Activated B cell treated with CpG ODN at 0.5 μM for 24 hours (primary cell): ENCODE data around the gene DHFR2. TPM values are rescaled to one million over a fixed set of nuclear protein-coding genes. Genes with fewer than 3 reads are reported as not detected.
A peak's percentile ranks its signal among the peaks of the same experiment; 100 is the strongest.

Experiments
- ATAC-seq: fragments of 200-7000 bp; cut with Tn5 transposase; one replicate; pipeline ENCODE4 v1.10.0; 2021; ENCODE audit warnings: low read depth, mild to moderate bottlenecking, moderate library complexity
- CTCF ChIA-PET: fragments of 350-600 bp; sonication (Branson Sonifier 250); formaldehyde crosslinking; loops from one replicate; lab custom pipeline; 2021; ENCODE audit warnings: antibody characterized with exemption; lab: Charles Lee
- POLR2A ChIA-PET: fragments of 350-600 bp; sonication (Branson Sonifier 250); formaldehyde crosslinking; loops from one replicate; lab custom pipeline; 2021; ENCODE audit warnings: antibody characterized with exemption; lab: Charles Lee
- DNase-seq: peaks from one replicate; pipeline ENCODE4 v3.0.0; 2022
- H3K27ac Mint-ChIP-seq: one replicate; pipeline ENCODE4 v1.8.0; 2020; ENCODE audit warnings: mixed read lengths
- H3K27me3 Mint-ChIP-seq: one replicate; pipeline ENCODE4 v1.8.0; 2021; ENCODE audit warnings: mixed read lengths
- H3K36me3 Mint-ChIP-seq: one replicate; pipeline ENCODE4 v1.8.0; 2021; ENCODE audit warnings: low read depth, mixed read lengths
- H3K4me1 Mint-ChIP-seq: one replicate; pipeline ENCODE4 v1.8.0; 2021; ENCODE audit warnings: mixed read lengths
- H3K4me3 Mint-ChIP-seq: one replicate; pipeline ENCODE4 v1.8.0; 2020; ENCODE audit warnings: mild to moderate bottlenecking, mixed read lengths
- H3K9me3 Mint-ChIP-seq: one replicate; pipeline ENCODE4 v1.8.0; 2020; ENCODE audit warnings: mixed read lengths
- CTCF ChIP-seq: fragments of 200-600 bp; IDR thresholded peaks from one replicate; pipeline ENCODE4 v1.8.0; 2022; ENCODE audit warnings: antibody characterized with exemption, mild to moderate bottlenecking
- intact Hi-C: fragments of 100-400 bp; cut with micrococcal nuclease; formaldehyde crosslinking; loops from one replicate; pipeline ENCODE4 v1.15.1; 2024
- total RNA-seq: library from RNA; stranded (reverse); gene quantifications from 2 replicates; pipeline ENCODE4 v1.2.3, GENCODE V29; 2022

The DHFR2 gene
- total RNA-seq, 1 donor from 2014 or later = 4.3 TPM

GRCh38 chr3:94071713-94072284 is 9.1 kb upstream of the DHFR2 start:
- TF ChIP-seq CTCF = no peak
- H3K9me3 Mint-ChIP-seq = peaks cover 3% of the 10 kb centered on the region
- POLR2A ChIA-PET = interaction anchor here (1.4 kb wide), 1 partner anchor 9 kb away, joined by 4 read pairs; the partner anchor contains the start of genes DHFR2 and NSUN3
- H3K27me3 Mint-ChIP-seq = no peaks in the 10 kb centered on the region
- no peak overlapping the region for H3K27ac Mint-ChIP-seq
- H3K4me1 Mint-ChIP-seq = peaks cover 41% of the 10 kb centered on the region
- H3K4me3 Mint-ChIP-seq = no peak overlapping the region
- DNase-seq (no peak), ATAC-seq (no peak)
- CTCF ChIA-PET = no interaction called here
- H3K36me3 Mint-ChIP-seq = peaks cover 62% of the 10 kb centered on the region
- intact Hi-C loops = no loop called here

- ATAC-seq (no peak), DNase-seq (no peak)
- no peak for TF ChIP-seq CTCF
- intact Hi-C loops = no loop called here
- CTCF ChIA-PET = interaction anchor here (0.6 to 2.5 kb wide), 4 partner anchors 66 to 94 kb away, joined by 3 to 29 read pairs (median 6); no protein-coding TSS in a partner anchor
- Mint-ChIP-seq H3K27ac (no peak overlapping the region), H3K9me3 (peaks cover 3% of the 10 kb centered on the region), H3K36me3 (peaks cover 56% of the 10 kb centered on the region), H3K4me1 (peaks cover 51% of the 10 kb centered on the region), H3K27me3 (no peaks in the 10 kb centered on the region), H3K4me3 (no peak overlapping the region)
- POLR2A ChIA-PET = no interaction called here
These were observed 7.7 kb upstream of the DHFR2 start for GRCh38 chr3:94070341-94070911.

GRCh38 chr3:94069194-94069813 is 6.6 kb upstream of the DHFR2 start:
- intact Hi-C loops = loop anchor here (1.0 kb wide), 1 partner anchor 65 kb away; no protein-coding TSS in a partner anchor
- Mint-ChIP-seq H3K27ac (no peak overlapping the region), H3K27me3 (no peaks in the 10 kb centered on the region), H3K4me3 (no peak overlapping the region), H3K36me3 (peaks cover 57% of the 10 kb centered on the region), H3K4me1 (peaks cover 51% of the 10 kb centered on the region), H3K9me3 (peaks cover 3% of the 10 kb centered on the region)
- TF ChIP-seq CTCF = peak; percentile 74
- DNase-seq = no peak
- ChIA-PET POLR2A (interaction anchor here (0.7 kb wide), 1 partner anchor 68 kb away, joined by 3 read pairs; no protein-coding TSS in a partner anchor), CTCF (interaction anchor here (0.8 to 2.5 kb wide), 13 partner anchors 8 to 227 kb away, joined by 3 to 29 read pairs (median 3); no protein-coding TSS in a partner anchor)
- ATAC-seq = no peak

GRCh38 chr3:94066506-94067500 is 4.1 kb upstream of the DHFR2 start:
- H3K4me3 Mint-ChIP-seq = no peak overlapping the region
- peaks cover 58% of the 10 kb centered on the region for H3K4me1 Mint-ChIP-seq
- intact Hi-C loops = no loop called here
- H3K27ac Mint-ChIP-seq = no peak overlapping the region
- H3K9me3 Mint-ChIP-seq = no peaks in the 10 kb centered on the region
- no peak for TF ChIP-seq CTCF
- no peaks in the 10 kb centered on the region for H3K27me3 Mint-ChIP-seq
- H3K36me3 Mint-ChIP-seq = peaks cover 51% of the 10 kb centered on the region
- ChIA-PET POLR2A (no interaction called here), CTCF (interaction anchor here (0.8 kb wide), 1 partner anchor 62 kb away, joined by 7 read pairs; no protein-coding TSS in a partner anchor)
- no peak for ATAC-seq
- no peak for DNase-seq
